Activated T-cell treated with anti-CD3 and anti-CD28 coated beads, Interleukin-2, amount 50 U/mL, for 48 hours (primary cell): ENCODE measurements around the gene HSPBAP1.

Source experiments
- DNase-seq, 2 experiments: peaks; one replicate each; pipeline ENCODE4 v3.0.0-alpha.2; 2020

The HSPBAP1 gene

GRCh38 chr3:122793568-122794416 is at the start of gene HSPBAP1:
TSS of gene HSPBAP1 (minus strand) at chr3:122793831. CDS start at chr3:122793680, 151 bp downstream.
- DNase-seq = peak; percentile 92 to 93

GRCh38 chr3:122835590-122835989 is 42.0 kb upstream of the HSPBAP1 start:
- DNase-seq = no peak

GRCh38 chr3:122828281-122828680 is 34.6 kb upstream of the HSPBAP1 start:
- DNase-seq = no peak

GRCh38 chr3:122826278-122826677 is 32.6 kb upstream of the HSPBAP1 start:
- no peak for DNase-seq

GRCh38 chr3:122825460-122825859 is 31.8 kb upstream of the HSPBAP1 start:
- DNase-seq = no peak

- DNase-seq = no peak
Measured at GRCh38 chr3:122824465-122825381, 31.1 kb upstream of the HSPBAP1 start.

- DNase-seq = no peak
Measured at GRCh38 chr3:122816587-122816986, 23.0 kb upstream of the HSPBAP1 start.

- DNase-seq = no peak
Measured at GRCh38 chr3:122810734-122811133, 17.1 kb upstream of the HSPBAP1 start.

GRCh38 chr3:122803977-122804376 is 10.3 kb upstream of the HSPBAP1 start:
- no peak for DNase-seq

GRCh38 chr3:122802323-122802722 is 8.7 kb upstream of the HSPBAP1 start:
- no peak for DNase-seq

- no peak for DNase-seq
Measured at GRCh38 chr3:122800706-122801237, 7.1 kb upstream of the HSPBAP1 start.

GRCh38 chr3:122800031-122800430 is 6.4 kb upstream of the HSPBAP1 start:
- DNase-seq = no peak

GRCh38 chr3:122799322-122799721 is 5.7 kb upstream of the HSPBAP1 start:
- no peak for DNase-seq

GRCh38 chr3:122797291-122797690 is 3.7 kb upstream of the HSPBAP1 start:
- no peak for DNase-seq

GRCh38 chr3:122795674-122796195 is 2.1 kb upstream of the HSPBAP1 start:
- DNase-seq = no peak

- peak; percentile 75 to 83 for DNase-seq
Measured at GRCh38 chr3:122794779-122795673, 1.4 kb upstream of the HSPBAP1 start, which contains the start of gene SLC49A4. TSS of gene SLC49A4 (plus strand) at chr3:122795069. CDS start at chr3:122795193, 124 bp downstream.

- no peak for DNase-seq
Measured at GRCh38 chr3:122794483-122794778, 800 bp upstream of the HSPBAP1 start.

GRCh38 chr3:122789585-122790273 is 3.9 kb downstream of the HSPBAP1 start:
- DNase-seq = no peak

GRCh38 chr3:122787872-122788271 is 5.8 kb downstream of the HSPBAP1 start:
- DNase-seq = no peak

- DNase-seq = no peak
Measured at GRCh38 chr3:122786066-122786465, 7.6 kb downstream of the HSPBAP1 start.

- DNase-seq = no peak
Measured at GRCh38 chr3:122785231-122785630, 8.4 kb downstream of the HSPBAP1 start.

GRCh38 chr3:122784436-122784835 is 9.2 kb downstream of the HSPBAP1 start:
- no peak for DNase-seq
